Measurements from ENCODE around the gene OTX1.
"Not testable (repeated sequence)": the region's sequence is repeated elsewhere in the genome, so short reads cannot be mapped to it uniquely, and the experiment has no call there.

The OTX1 gene

GRCh38 chr2:63056107-63057050 is 5.7 kb downstream of the OTX1 start:
- H3K4me3 ChIP-seq (ENCODE audit: low read length), result no peak overlapping the region
- DNase-seq (ENCODE audit: low read depth, low spot score), result no peak

GRCh38 chr2:63057249-63058143 is 6.9 kb downstream of the OTX1 start:
- no peak overlapping the region for H3K4me3 ChIP-seq (ENCODE audit: low read length)
- DNase-seq (ENCODE audit: low read depth, low spot score), result no peak

- DNase-seq (ENCODE audit: low read depth, low spot score), result no peak
- H3K4me3 ChIP-seq (ENCODE audit: low read length), result no peak overlapping the region
Observed at GRCh38 chr2:63058144-63058920, 7.7 kb downstream of the OTX1 start.

- no peak for DNase-seq (ENCODE audit: low read depth, low spot score)
- no peak overlapping the region for H3K4me3 ChIP-seq (ENCODE audit: low read length)
Observed at GRCh38 chr2:63058921-63059792, 8.5 kb downstream of the OTX1 start.

- H3K4me3 ChIP-seq (ENCODE audit: low read length), result no peak overlapping the region
- no peak for DNase-seq (ENCODE audit: low read depth, low spot score)
Observed at GRCh38 chr2:63059793-63060471, 9.3 kb downstream of the OTX1 start.

GRCh38 chr2:63060472-63060991 is 9.9 kb downstream of the OTX1 start:
- DNase-seq (ENCODE audit: low read depth, low spot score), result no peak
- H3K4me3 ChIP-seq (ENCODE audit: low read length), result no peak overlapping the region

GRCh38 chr2:63064197-63064596 is 13.6 kb downstream of the OTX1 start:
- no peak for DNase-seq (ENCODE audit: low read depth, low spot score)
- H3K4me3 ChIP-seq (ENCODE audit: low read length), result no peak overlapping the region

GRCh38 chr2:63064661-63065060 is 14.0 kb downstream of the OTX1 start:
- no peak for DNase-seq (ENCODE audit: low read depth, low spot score)
- H3K4me3 ChIP-seq (ENCODE audit: low read length), result no peak overlapping the region

GRCh38 chr2:63066265-63066664 is 15.6 kb downstream of the OTX1 start:
- DNase-seq (ENCODE audit: low read depth, low spot score), result no peak
- no peak overlapping the region for H3K4me3 ChIP-seq (ENCODE audit: low read length)

GRCh38 chr2:63066838-63067237 is 16.2 kb downstream of the OTX1 start:
- DNase-seq (ENCODE audit: low read depth, low spot score), result no peak
- H3K4me3 ChIP-seq (ENCODE audit: low read length), result no peak overlapping the region

GRCh38 chr2:63071664-63072063 is 21.0 kb downstream of the OTX1 start:
- H3K4me3 ChIP-seq (ENCODE audit: low read length), result no peak overlapping the region
- no peak for DNase-seq (ENCODE audit: low read depth, low spot score)

- no peak for DNase-seq (ENCODE audit: low read depth, low spot score)
- no peak overlapping the region for H3K4me3 ChIP-seq (ENCODE audit: low read length)
Observed at GRCh38 chr2:63073994-63074393, 23.4 kb downstream of the OTX1 start.

GRCh38 chr2:63074399-63074798 is 23.8 kb downstream of the OTX1 start:
- H3K4me3 ChIP-seq (ENCODE audit: low read length); DNase-seq (ENCODE audit: low read depth, low spot score): not testable (repeated sequence)

- DNase-seq (ENCODE audit: low read depth, low spot score), result peak; percentile 34
- H3K4me3 ChIP-seq (ENCODE audit: low read length), result no peak overlapping the region
Observed at GRCh38 chr2:63078852-63079606, 28.4 kb downstream of the OTX1 start.

- peak; percentile 23 for DNase-seq (ENCODE audit: low read depth, low spot score)
- H3K4me3 ChIP-seq (ENCODE audit: low read length), result no peak overlapping the region
Observed at GRCh38 chr2:63081404-63081803, 30.8 kb downstream of the OTX1 start.

- no peak overlapping the region for H3K4me3 ChIP-seq (ENCODE audit: low read length)
- no peak for DNase-seq (ENCODE audit: low read depth, low spot score)
Observed at GRCh38 chr2:63086687-63087086, 36.1 kb downstream of the OTX1 start.

GRCh38 chr2:63092401-63092800 is 41.8 kb downstream of the OTX1 start:
- DNase-seq (ENCODE audit: low read depth, low spot score), result no peak

More at GRCh38 chr2:63092401-63092800, 41.8 kb downstream of the OTX1 start:
- no peak overlapping the region for H3K4me3 ChIP-seq (ENCODE audit: low read length)
